Islet precursor cell (in vitro differentiated cells): ENCODE data around the gene CTDSP1.

Experiments used
- DNase-seq: peaks from one replicate; pipeline ENCODE4 v3.0.0-alpha.2; 2018

The CTDSP1 gene

DNA sequence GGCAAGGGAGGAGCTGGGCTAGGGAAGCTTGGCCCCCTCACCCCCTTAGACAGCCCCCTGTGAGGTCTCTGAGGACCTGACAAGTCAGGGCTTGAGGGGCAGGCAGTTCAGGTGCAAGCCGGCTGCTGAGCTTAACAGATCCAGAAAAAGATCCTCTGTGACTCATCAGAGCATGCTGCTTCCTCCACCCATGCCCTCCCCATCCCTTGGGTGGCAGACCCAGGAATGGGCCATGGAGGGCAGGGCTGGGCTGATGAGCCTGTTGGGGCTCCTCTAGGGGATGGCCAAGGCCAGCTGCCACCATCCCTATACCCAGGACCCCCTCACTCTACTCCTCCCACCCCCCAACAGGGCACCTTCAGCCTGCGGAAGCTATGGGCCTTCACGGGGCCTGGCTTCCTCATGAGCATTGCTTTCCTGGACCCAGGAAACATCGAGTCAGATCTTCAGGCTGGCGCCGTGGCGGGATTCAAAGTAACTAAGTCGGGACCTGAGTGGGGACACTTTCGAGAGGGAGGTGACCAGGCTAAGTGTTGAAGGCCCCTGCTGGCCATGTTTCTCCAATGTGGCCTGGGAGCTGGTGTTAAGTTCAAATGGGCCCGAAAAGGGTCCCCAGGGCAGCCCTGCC, 15.7 kb upstream of the CTDSP1 start:
- DNase-seq = no peak

DNA sequence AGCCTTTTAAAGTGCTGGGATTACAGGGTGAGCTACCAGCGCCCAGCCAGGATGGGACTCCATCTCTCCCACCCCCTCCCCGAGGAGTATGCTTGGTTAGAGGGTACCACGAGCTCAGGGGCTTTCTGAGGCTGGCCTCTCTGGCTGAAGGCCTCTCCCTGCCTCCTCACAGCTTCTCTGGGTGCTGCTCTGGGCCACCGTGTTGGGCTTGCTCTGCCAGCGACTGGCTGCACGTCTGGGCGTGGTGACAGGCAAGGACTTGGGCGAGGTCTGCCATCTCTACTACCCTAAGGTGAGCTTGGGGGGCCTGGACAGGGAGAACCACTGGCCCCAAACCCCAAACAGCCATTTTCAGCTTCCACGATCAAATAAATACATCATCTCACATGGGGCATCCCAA, 14.7 kb upstream of the CTDSP1 start:
- no peak for DNase-seq

DNA sequence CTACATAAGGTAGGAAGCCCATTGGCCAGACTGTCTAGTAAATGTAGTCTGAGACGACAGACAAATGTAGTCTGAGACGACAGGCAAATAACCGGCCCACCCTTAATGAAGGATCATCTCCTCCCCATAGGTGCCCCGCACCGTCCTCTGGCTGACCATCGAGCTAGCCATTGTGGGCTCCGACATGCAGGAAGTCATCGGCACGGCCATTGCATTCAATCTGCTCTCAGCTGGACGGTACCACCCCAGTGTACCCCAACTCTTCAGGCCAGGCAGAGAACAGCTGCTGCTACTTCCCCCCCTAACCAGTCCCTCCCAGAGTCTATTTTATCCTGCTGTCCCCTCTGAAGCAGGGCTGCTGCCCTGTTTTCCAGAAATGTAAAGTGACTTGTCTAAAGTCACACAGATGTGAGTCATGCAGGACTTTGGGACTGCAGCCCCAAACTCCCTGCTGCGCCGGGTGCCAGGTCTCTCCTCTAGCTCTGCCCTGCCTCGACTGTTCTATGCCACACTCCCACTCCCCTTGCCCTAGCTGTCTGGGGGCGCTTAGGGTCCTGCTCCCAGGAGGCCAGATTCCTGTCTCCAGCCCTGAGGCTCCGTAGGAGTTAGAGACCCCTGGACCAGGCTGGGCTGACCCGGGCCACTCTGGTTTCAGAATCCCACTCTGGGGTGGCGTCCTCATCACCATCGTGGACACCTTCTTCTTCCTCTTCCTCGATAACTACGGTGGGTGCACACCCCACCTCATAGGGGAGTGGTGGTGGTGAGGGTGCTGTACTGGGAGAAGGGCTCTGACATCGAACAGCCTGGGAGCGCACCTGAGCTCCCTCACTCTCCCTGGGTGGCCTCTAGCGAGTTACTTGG, 12.9 kb upstream of the CTDSP1 start:
- no peak for DNase-seq

GRCh38 chr2:218387369-218388194, 12.1 kb upstream of the CTDSP1 start:
- peak; percentile 68 for DNase-seq

DNA sequence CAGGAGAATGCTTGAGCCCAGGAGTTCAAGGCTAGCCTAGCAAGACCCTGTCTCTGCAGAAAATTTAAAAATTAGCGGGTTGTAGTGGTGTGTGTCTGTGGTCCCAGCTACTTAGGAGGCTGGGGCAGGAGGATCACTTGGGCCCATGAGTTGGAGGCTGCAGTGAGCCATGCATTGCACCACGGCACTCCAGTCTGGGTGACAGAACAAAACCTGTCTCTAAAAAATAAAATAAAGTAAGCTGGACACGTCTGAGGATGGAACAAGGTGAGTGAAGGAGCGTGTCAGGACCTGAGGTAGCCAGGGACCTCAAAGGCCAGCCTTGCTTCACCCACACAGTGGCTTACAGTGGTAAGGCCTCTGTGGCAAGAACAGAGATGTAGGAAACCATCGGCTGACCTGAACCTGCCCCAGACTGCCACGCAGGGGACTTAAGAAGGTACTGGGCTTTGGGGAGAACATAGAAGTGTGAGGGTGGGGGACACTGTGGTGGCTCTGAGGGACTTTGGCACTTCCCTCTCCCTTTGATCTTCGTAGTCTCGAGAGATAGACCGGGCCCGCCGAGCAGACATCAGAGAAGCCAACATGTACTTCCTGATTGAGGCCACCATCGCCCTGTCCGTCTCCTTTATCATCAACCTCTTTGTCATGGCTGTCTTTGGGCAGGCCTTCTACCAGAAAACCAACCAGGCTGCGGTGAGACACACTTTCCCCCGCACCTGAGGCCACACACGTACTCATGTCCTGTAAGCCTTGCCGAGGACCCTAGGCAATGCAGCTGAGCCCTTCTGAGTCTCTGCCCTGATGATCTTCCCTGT, 10.1 kb upstream of the CTDSP1 start:
- no peak for DNase-seq

DNA sequence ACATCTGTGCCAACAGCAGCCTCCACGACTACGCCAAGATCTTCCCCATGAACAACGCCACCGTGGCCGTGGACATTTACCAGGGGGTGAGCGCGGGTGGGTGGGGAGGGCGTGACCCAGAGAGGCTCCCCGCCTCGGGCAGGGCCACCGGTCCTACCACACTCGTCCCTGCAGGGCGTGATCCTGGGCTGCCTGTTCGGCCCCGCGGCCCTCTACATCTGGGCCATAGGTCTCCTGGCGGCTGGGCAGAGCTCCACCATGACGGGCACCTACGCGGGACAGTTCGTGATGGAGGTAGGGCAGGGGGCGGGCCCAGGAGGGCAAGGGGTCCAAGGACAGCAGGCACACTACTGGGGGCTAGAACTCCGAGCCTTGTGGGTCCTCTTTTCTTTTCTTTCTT, 8.5 kb upstream of the CTDSP1 start:
- no peak for DNase-seq

GRCh38 chr2:218392459-218392858, 7.2 kb upstream of the CTDSP1 start:
- DNase-seq = no peak

DNA sequence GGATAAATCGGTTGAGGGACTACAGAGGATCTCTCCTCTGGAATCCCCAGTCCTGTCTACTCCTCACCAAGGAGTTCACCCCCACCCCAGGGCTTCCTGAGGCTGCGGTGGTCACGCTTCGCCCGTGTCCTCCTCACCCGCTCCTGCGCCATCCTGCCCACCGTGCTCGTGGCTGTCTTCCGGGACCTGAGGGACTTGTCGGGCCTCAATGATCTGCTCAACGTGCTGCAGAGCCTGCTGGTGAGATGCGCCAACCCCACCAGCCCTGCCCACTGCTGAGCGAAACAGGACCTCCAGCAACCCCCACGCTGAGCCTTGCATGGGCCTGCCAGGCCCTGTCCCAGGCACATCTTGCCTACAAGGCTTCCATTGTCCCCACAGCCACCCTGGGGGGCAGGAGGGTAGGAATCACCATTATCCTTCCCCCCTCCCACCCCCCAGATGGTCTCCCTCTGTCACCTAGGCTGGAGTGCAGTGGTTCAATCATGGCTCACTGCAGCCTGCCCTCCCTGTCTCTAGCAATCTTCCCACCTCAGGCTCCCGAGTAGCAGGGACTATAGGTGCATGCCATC, 6.7 kb upstream of the CTDSP1 start:
- DNase-seq = no peak

- no peak for DNase-seq
These were observed 5.8 kb upstream of the CTDSP1 start for GRCh38 chr2:218393750-218394290.

DNA sequence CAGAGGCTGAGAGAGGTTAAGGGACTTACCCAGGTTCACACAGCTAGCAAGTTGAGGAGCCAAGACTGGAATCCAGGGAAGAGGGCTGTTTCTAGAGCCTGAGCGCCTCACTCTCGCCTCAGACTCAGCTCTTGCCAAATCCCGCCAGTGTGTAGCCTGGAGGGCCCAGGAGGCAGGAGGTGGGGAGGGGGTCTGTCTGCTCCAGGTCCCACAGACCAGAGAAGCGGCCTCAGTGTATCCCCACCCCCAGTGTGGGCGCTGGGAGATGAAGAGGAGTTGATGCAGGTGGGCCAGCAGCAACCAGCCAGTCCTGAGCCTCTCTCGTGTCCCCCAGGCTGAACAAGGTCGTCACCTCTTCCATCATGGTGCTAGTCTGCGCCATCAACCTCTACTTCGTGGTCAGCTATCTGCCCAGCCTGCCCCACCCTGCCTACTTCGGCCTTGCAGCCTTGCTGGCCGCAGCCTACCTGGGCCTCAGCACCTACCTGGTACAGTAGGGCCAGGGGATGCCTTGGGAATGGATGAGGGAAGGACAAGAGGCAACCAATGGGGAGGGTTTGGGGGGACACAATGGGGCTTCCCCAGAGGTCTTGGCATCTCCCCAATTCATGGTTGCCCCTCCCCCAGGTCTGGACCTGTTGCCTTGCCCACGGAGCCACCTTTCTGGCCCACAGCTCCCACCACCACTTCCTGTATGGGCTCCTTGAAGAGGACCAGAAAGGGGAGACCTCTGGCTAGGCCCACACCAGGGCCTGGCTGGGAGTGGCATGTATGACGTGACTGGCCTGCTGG, 5.2 kb upstream of the CTDSP1 start:
- no peak for DNase-seq

DNA sequence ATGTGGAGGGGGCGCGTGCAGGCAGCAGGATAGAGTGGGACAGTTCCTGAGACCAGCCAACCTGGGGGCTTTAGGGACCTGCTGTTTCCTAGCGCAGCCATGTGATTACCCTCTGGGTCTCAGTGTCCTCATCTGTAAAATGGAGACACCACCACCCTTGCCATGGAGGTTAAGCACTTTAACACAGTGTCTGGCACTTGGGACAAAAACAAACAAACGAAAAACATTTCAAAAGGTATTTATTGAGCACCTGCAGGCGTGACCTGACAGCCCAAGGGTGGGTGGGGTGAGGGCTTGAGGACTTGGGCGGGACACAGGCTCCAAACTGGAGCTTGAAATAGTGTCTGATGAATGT, 4.6 kb upstream of the CTDSP1 start:
- DNase-seq = no peak

DNA sequence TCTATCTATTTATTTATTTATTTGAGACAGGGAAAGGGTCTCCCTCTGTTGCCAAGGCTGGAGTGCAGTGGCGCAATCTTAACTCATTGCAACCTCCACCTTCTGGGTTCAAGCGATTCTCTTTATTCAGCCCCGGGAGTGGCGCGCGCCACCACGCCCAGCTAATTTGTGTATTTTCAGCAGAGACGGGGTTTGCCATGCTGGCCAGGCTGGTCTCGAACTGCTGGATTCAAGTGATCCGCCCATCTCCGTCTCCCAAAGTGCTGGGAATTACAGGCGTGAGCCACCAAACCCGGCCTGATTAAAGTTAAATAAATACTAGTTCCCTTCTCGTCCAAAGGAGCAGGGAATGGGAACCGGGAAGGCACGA, 4.2 kb upstream of the CTDSP1 start:
- DNase-seq = no peak

- peak; percentile 94 for DNase-seq
These were observed 3.6 kb upstream of the CTDSP1 start for GRCh38 chr2:218395826-218396687.

GRCh38 chr2:218396688-218397462, 2.8 kb upstream of the CTDSP1 start:
- DNase-seq = peak; percentile 83

GRCh38 chr2:218397463-218397819, 2.2 kb upstream of the CTDSP1 start:
- no peak for DNase-seq

- peak; percentile 96 for DNase-seq
These were observed 1.7 kb upstream of the CTDSP1 start for GRCh38 chr2:218397820-218398436.

- peak; percentile 83 for DNase-seq
These were observed 954 bp upstream of the CTDSP1 start for GRCh38 chr2:218398437-218399390.
